ENCODE measurements around the gene USP6NL.
"Not testable (repeated sequence)": the region's sequence is repeated elsewhere in the genome, so short reads cannot be mapped to it uniquely, and the experiment has no call there.

Gene USP6NL

DNA sequence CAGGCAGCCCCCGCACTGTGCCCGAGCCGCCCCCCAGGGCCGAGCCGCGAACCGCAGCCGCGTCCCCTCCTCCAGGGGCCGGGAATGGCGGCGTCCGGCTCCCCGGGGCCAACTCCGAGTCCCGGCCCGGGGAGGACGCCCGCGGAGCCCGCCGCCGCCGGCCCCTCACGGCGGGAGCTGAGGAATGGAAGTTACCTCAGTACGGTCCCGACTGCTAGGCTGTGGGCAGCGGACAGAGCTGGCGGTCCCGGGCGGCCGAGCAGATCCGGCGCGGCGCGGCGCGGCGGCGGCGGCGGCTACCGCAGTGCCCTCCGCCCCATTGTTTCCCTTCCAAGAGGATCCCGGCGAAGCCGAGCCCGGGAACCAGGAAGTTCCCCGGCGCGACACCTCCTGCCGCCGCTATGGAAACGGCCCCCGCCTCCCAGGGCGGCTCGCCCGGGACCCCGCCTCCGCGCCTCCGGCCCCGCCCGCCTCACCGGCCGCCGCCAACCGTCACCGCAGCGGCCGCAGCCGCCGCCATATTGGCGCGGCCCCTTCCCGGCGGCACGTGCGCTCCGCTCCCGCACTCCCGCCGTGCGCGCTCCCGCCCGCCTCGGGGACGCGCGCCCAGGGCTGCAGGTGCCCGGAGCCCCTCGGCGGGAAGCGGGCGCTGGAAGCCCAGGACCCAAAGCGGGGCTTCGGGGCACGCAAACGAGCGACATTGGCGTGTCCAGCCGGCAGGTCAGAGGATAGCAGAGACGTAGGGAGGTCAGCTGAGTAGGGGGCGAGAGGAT, at the start of gene USP6NL:
TSS of gene USP6NL (minus strand) at position 403 of the 773 bp plus-strand sequence. CDS start 14,016 bp downstream, outside the sequence.
- peak; percentile 82 to 86 for DNase-seq

DNA sequence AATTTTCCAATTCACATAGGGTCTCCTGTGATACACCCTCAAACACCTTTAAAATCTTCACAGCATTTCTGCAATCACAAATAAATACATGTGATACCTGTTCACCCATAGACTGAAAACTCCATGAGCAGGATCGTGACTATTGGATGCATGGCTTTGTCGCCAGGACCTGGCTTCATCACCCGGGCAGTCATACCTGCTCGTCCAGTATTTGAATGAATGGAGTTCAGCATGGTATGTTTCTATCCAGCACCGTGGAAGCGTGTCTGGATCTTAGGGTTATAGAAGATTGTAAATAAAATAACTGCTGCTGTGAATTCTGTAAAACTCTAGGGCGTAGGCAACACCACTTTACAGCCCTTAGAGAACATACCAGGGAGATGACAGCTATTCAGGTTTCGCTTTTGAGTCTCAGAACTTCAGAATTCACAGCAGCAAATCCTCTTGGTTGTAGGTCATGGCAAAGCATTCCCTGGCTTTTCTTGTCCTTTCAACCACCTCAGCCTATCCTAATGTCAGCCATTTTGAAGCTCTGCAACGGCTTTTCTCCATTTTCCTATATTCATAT, 47.4 kb upstream of the USP6NL start:
- no peak for DNase-seq

DNA sequence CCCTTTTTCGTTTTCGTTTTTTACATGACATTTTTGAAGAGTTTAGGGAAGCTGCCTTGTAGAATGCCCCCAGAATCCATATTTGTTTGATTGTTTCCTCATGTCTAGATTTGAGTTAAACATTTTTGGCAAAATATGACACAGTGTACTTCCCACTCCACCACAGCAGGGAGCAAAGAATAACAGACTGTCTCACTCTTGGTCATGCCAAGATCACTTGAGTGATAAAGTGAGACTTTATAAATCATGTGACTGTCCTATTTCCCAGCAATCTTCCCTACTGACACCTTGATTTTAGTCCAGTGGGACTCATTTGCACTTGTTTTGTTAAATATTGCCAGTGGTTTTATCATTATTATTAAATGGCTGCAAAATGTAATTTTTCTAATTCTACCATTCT, 44.4 kb upstream of the USP6NL start:
- peak in 1 of 2 donors; percentile 48 for DNase-seq

DNA sequence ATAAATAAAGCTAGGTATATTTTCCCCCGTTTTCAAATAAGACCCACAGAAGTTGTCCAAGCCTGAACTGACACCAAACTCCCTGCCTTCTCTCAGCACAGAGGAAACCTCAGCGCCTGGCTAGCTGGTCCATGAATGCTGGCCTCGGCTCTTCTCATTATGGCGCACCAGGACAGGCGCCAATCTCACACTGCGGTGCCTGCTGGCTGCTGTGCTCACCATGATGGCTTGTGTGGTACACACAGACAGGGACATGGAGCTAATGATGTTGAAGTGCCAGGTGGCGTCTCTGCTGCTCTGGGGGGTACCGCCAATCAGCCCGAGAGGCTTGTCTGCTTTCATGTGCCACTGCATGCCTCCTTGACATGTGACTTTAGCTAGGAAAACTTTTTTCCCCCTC, 43.2 kb upstream of the USP6NL start:
- DNase-seq = no peak

DNA sequence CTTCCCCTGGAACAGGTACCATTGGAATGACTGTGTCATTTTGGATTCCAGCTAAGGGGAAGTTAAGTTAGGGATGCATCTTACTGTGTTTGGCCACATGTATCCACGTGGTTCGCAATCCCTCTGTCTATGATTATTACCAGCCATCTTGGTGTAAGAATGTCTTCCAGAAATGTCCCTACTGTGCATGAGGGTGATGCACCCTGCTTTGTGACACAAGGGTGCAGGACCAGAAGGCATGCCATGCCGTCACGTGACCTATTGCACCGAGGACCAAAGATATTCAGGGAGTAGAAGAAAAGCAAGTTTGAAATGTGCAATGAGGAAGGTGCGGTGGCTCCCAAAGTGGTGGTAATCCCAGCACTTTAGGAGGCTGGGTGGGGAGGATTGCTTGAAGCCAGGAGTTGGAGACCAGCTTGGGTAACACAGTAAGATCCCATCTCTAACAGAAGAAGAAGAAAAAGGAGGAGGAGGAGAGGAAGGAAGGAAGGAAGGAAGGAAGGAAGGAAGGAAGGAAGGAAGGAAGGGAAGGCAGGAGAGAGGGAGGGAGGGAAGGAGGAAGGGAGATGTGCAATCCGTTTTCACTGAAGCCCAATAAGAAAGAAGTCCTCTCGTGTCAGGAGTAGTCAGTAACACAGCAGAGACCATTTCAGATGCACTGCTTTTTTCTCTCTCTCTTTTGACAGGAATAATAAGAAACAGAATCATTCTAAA, 42.5 kb upstream of the USP6NL start:
- DNase-seq = no peak

DNA sequence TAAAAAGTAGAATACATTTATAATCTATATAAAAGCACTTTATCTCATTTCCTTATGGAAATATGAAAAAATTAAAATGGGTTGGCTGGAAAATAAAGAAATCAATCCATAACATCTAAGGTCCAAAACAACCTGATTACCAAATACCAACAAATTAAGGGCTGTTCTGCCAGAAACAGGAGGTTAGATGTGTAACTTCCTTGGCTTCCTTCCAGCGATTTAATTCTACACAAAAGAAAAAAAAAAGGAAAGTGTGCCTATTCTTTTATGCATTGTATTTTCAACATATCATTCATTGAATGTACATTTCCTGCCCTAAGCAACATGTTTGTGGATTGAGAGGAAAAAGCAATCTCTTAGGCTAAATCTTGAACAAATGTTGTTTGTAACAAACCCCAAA, 36.2 kb upstream of the USP6NL start:
- no peak for DNase-seq

DNA sequence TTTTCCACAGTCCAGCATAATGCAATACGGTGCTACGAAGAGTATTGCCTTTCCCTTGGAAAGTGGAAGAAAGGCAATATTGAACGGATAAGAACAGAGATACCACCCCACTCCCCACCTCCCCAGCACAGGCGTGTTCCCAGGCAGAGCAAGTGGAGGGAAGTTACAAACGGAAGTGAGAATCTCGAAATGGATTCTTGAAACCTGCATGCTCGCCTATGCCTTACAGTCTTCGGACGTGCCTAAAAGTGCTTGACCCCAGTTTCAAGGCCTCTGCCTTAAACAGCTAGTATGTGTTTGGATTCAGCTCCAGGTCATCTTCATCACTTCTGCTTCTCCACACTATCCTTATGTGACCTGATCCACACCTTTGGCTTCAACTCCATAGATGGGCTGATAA, 35.0 kb upstream of the USP6NL start:
- DNase-seq = no peak

DNA sequence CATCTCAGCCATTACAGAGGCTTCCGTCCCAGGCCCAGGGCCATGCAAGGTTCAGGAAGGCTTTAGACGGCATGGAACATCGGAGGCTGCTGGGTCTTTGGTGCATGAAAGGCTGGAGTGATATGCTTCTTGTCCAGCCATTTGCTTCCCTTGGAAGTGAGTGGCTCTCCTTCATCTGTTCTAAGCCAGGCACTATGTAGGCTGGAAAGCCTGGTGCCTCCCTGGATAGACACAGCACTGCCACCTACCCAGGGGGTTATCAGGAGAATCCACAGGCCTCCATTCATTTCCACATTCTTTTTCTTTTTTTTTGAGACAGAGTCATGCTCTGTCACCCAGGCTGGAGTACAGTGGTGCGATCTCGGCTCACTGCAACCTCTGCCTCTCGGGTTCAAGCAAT, 31.6 kb upstream of the USP6NL start:
- no peak for DNase-seq

DNA sequence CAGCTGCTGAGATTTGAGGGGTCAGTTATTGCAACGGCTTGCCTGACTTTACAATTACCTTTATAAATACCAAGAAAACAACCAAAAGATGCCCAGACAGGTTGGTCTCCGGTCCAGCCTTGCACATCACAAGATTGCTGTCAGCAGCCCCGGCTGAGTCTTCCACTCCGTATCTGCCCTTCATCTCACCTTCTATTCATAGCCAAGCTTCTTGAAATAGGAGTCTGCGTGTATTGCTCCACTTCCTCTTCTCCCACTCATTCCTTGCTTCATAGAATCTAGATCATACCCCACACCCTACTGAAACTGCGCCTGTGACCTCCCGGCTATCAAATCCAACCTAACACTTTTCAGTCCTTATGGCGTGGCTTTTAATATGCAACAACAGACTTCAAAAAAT, 31.1 kb upstream of the USP6NL start:
- peak; percentile 86 to 91 for DNase-seq

DNA sequence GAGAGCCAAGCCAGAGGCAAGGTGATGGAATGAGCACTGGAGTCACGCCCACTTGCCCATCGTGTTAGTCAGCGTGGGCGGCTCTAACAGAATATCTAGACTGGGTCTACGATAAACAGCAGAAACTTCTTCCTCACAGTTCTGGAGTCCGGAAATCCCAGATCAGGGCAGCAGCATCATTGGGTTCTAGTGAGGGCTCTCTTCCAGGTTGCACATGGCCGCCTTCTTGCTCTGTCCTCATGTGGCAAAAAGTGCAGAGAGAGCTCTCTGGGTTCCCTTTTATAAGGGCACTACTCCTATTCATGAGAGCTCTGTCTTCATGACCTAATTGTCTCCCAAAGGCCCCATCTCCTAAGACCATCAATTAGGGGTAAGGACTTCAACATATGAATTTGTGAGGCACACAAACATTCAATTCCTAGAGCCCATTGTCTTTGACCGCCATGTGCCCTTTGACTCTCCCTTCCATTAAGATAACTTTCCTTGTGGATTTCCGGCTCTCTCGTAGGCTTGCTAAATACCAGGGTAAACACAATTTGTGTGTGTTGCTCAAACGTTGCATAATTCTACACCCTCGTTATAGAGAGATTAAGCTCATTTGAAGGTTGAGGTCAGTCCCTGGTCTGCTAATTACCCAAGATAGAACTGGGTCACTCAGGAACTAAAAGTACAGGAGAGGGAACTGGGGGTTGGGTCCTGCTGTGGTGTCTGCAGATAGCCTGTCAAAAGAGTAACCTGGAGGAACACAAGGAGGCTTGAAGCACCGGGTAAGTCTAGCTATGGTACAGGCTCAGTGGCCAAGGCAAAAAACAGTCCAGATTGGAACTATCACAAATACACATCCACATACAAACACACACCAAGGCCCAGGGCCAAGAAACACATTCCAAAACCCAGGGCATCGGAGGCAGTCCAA, 28.7 kb upstream of the USP6NL start:
- peak; percentile 16 to 72 for DNase-seq

DNA sequence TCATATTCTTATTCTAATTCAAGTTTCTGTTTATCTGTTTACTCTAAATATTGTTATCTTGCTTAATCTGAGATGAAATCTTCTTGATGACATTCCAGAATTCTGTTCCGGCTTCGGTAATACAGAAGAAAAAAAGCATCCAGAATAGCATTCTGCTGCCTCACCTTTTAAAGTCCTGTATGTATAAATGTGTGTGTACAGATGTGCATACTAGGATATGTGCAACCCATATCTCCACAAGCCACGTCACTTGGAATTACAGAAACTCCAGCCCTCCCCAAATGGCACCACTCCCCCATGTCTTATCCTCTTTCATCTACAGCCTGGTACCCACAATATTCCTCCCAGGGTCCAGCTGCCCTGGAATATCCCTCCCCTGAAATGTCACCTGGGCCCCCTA, 27.9 kb upstream of the USP6NL start:
- no peak for DNase-seq

DNA sequence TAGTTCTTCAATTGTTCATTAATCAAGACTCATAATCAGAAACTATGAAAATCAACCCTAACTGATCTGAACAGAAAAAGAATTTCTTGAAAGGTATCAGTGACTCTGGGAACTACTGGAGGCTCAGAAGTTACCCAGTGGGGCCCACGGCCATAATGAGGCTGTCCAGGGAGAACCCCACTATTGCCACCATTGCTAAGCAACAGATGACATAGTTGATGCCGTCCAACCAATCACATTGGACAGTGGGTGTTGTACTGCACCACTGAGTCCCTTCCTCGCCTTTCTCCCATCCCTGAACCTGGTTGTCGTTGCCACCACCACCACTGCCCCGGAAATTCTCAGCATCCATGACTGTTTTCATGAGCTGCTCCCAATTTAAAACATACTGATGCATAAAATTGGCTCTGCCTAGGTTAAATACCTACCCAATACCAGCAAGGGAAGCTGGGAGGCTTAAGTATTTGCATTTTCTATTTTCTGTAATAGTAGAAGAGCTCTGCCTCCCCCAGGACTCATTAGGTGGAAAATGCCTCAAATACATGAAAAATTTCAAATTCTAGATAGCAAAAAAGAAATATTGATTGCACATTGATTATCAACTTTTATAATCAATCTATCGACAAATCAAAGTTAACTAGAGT, 26.7 kb upstream of the USP6NL start:
- no peak for DNase-seq

DNA sequence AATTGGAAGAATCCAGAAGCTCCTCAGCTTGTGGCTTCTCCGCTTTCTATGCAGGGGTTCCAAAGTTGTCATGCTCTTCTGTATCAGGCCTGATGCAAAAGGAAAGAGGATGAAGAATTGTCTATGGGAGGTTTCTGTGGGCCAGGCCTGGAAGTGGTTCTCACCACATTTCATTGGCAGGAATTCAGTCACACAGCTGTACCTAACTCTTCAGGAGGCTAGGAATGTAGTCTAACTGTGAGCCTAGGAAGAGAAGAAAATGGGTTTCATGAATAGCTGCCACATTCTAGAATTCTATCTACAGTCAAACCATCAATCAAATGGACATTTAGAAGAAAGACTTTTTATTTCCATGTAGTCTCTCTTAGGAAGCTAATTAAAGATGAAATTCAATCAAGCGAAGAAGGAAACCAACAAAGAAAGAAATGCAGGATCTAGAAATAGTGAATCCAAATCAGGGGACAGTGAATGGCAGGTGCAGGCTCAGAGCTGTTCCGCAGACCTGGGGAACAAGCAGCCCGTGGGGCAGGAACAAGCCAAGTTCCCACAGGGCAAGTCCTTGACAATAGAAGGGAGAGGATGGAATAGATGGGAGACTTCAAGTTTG, 25.4 kb upstream of the USP6NL start:
- no peak for DNase-seq

DNA sequence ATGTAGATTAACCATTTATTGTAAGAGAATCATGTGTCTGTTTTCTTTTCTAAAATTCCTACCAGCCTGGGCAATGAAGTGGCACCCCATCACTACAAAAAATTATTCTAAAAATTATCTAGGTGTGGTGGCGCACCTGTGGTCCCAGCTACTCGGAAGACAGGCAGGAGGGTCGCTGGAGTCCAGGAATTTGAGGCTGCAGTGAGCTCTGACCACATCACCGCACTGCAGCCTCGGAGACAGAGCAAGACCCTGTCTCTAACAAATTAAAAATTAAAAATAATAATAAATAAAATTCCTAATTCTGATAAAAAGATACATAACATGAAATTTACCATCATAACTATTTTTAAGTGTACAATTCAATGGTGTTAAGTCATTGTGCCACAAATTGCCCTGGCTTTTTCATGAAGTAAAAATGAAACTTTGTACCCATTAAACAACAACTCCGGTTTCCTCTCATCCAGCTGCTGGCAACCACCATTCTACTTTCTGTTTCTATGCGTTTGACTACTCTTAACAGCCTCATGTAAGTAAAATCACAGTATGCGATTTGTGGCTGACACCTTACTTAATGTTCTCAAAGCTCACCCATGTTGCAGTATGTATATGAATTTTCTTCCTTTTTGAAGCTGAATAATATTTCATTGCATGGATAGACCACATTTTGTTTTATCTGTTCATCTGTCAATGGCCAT, 20.6 kb upstream of the USP6NL start:
- peak; percentile 32 to 41 for DNase-seq

DNA sequence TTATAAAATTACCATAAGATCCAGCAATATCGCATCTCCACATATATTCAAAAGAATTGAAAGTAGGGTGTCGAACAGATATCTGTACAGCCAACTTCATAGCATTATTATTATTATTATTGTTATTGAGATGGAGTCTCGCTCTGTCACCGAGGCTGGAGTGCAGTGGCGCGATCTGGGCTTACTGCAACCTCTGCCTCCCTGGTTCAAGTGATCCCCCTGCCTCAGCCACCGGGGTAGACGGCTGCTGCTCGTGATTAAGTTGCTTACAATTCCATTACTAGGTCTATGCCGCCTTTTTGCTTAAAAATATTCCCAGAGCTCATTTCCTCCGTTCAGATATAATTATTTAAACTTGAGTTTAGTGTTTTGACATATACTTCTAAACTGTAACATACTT, 19.8 kb upstream of the USP6NL start:
- no peak for DNase-seq

DNA sequence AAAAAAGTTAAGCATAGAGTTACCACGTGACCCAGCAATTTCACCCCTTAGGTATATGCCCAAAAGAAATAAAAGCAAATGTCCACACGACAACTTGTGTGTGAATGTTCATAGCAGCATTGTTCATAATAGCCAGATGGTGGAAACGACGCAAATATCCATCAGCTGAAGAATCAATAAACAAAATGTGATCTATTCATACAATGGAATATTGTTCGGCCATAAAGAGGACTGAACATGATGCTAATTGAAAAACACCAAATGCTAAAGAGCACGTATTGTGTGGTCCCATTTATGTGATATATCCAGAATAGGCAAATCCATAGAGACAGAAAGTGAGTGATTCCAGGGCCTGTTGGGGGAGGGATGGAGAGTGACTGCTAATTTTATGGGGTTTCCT, 18.3 kb upstream of the USP6NL start:
- no peak for DNase-seq

DNA sequence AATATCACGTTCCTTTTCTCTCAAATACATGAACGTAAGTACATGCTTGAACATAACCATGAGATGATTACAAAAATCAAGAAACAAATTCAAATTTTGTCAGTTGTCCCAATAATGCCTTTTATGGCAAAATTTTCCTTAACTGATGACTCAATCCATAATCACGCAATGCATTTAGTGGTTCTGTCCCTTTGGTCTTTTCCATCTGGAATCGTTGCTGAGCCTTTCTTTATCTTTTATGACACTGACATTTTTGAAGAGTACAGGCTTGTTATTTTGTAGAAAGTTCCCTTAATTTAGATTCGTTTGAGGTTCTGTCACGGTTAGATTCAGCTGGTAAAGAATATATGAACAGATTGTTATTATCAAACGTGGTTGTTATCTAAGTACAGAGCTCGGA, 16.5 kb upstream of the USP6NL start:
- DNase-seq = not testable (repeated sequence)

DNA sequence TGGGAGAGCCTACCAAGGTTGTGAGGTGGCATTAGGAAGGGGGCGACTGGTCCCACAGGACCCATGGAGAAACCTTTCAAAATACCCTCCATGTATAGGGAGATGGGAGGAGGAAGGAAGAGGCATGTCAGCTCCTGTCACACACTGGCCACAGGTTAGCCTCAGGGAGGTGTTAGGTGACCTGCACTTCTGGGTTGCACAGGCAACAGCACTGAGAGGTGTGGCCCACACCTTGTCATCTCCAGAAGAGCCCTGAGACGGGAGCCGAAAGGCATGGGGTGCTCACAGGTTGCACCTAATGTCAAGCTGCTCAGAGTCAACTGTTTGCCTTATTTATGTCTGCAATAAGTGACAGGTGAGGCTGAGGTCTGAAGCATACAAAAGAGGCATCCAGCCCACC, 14.6 kb upstream of the USP6NL start:
- no peak for DNase-seq

DNA sequence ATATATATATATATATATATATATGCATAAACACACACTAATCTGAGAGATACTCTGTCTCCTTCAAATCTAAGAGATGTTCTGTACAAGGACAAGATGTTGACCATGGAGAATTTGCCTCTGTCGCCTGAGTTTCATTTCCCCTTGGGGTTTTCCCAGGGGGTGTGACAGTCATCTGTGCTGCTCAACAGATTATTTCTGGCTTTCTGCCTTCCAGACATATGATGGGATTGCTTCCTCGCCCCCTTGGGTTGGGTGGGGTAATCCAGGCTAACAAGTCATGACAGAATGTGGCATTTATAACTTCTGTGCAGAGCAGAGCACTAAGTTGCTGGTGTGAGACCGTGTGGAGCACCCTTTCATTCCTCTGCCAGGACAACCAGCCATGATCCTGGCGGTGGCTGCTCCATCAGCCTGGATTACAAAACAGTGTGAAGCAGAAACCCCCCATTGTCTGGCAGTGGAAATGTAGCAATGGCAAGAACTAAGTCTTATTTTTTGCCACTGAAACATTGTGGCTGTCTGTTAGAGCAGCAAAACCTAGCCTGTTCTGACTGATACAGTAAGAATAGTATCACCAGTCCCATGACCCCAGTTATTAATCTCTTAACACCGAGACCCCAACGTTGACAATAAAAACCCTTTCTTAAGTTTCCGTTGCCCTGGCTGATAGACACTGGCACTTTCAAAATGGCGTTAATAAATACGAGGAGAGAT, 13.7 kb upstream of the USP6NL start:
- peak; percentile 97 for DNase-seq

DNA sequence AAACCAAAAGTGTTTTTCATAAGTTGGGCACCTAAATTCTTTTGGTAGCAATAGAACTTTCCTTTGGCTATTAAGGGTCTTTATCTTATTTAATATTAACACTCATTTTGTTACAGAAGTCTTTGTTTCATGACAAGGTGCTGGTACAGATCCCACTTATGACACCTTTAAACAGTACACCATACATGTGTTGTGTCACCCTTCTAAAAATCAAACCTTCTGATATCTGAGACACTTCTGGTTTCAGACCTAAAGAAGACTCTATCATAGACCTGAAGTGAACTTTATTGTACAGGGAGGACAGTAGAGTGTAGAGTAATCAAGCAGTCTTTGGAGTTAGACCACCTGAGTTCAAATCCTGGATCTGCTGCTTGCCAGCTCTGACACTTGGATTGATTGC, 5.8 kb upstream of the USP6NL start:
- no peak for DNase-seq

DNA sequence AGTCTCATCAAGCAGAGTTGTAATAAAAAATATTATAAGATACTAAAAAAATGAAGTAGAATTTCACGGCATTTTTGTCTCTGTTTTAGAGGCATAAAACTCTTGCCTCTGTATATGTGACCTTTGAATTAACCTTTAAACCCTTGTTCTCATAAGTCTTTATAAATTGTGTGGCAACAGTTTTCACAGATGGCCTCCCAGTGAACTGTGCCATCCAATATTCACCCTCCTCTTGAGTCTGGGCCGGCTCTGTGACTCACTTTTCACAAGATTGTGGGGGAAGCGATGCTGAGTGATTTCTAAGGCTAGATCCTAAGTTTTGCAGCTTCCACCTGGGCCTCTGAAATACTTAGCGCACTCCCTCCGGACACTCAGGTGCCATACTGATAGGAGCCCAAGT, 4.6 kb upstream of the USP6NL start:
- DNase-seq = peak in 1 of 2 donors; percentile 36

Data from inflammatory macrophage treated with lipopolysaccharide for 1 hour (primary cell).